IMR-90 (cell line): ENCODE measurements around the gene ITPKC. TPM values are rescaled to one million over a fixed set of nuclear protein-coding genes. Genes with fewer than 3 reads are reported as not detected.

Experiments used
- ATAC-seq: fragments of 200-7000 bp; cut with Tn5 transposase; 2 replicates; pipeline ENCODE4 v1.9.1; 2020; ENCODE audit warnings: low read depth, mild to moderate bottlenecking, moderate library complexity
- BruUV-seq: library from RNA; stranded (reverse); fragments of 400-500 nt; replicated peaks from 2 replicates; lab custom pipeline; 2021; lab: Mats Ljungman, UMichigan
- CTCF ChIA-PET: fragments of 300-600 bp; formaldehyde crosslinking; extraction: SDS; loops from one replicate; lab custom pipeline; 2021; ENCODE audit warnings: antibody characterized with exemption; lab: Yijun Ruan, JAX
- POLR2A ChIA-PET: fragments of 300-600 bp; sonication (Branson Sonifier 250); formaldehyde crosslinking; loops from one replicate; lab custom pipeline; 2022; ENCODE audit warnings: antibody characterized with exemption; ENCODE audit not compliant: unreplicated experiment; lab: Charles Lee
- DNase-seq: peaks from one replicate; pipeline ENCODE4 v3.0.0; 2013
- H2AFZ ChIP-seq: replicated peaks from 2 replicates; pipeline ENCODE3; 2013; ENCODE audit warnings: low read length, mild to moderate bottlenecking; ENCODE audit not compliant: poor library complexity
- H2AK5ac ChIP-seq: 2 replicates; pipeline ENCODE4 v1.6.1; 2013; ENCODE audit warnings: low read depth, low read length, inconsistent platforms
- H2AK9ac ChIP-seq: replicated peaks from 2 replicates; pipeline ENCODE3; 2013; ENCODE audit warnings: mild to moderate bottlenecking, low read depth, low read length, moderate library complexity; ENCODE audit not compliant: poor library complexity
- H2BK120ac ChIP-seq: 2 replicates; pipeline ENCODE4 v1.6.1; 2013; ENCODE audit warnings: low read depth, low read length, inconsistent platforms
- H2BK15ac ChIP-seq: 3 replicates; pipeline ENCODE4 v1.6.1; 2013; ENCODE audit warnings: low read depth, low read length, inconsistent platforms
- H2BK20ac ChIP-seq: 2 replicates; pipeline ENCODE4 v1.6.1; 2013; ENCODE audit warnings: low read depth, mild to moderate bottlenecking, inconsistent platforms, low read length, moderate library complexity
- H2BK5ac ChIP-seq: 2 replicates; pipeline ENCODE4 v1.6.1; 2013; ENCODE audit warnings: mild to moderate bottlenecking, low read depth, low read length, inconsistent platforms; ENCODE audit not compliant: poor library complexity, severe bottlenecking
- H3K14ac ChIP-seq: replicated peaks from 2 replicates; pipeline ENCODE4 v1.6.1; 2013; ENCODE audit warnings: low read depth, low read length, inconsistent platforms
- H3K18ac ChIP-seq: 2 replicates; pipeline ENCODE4 v1.6.1; 2013; ENCODE audit warnings: low read depth, low read length, control low read depth
- H3K23ac ChIP-seq: 2 replicates; pipeline ENCODE4 v1.6.1; 2013; ENCODE audit warnings: low read depth, low read length, inconsistent platforms
- H3K27ac ChIP-seq: 2 replicates; pipeline ENCODE4 v1.5.1; 2013; ENCODE audit warnings: mild to moderate bottlenecking, control low read depth, low read length; ENCODE audit not compliant: insufficient read depth
- H3K27me3 ChIP-seq: 2 replicates; pipeline ENCODE4 v1.6.1; 2013; ENCODE audit warnings: low read length; ENCODE audit not compliant: control insufficient read depth, insufficient read depth
- H3K36me3 ChIP-seq: 2 replicates; pipeline ENCODE4 v1.6.1; 2013; ENCODE audit warnings: low read length, mixed read lengths; ENCODE audit not compliant: control insufficient read depth, insufficient read depth
- H3K4ac ChIP-seq: 2 replicates; pipeline ENCODE4 v1.6.1; 2013; ENCODE audit warnings: low read depth, low read length, inconsistent platforms
- H3K4me1 ChIP-seq: 2 replicates; pipeline ENCODE4 v1.6.1; 2013; ENCODE audit warnings: low read length, mixed read lengths; ENCODE audit not compliant: control insufficient read depth, insufficient read depth
- H3K4me2 ChIP-seq: 2 replicates; pipeline ENCODE4 v1.6.1; 2013; ENCODE audit warnings: low read depth, mild to moderate bottlenecking, control low read depth, low read length, moderate library complexity
- H3K4me3 ChIP-seq: 2 replicates; pipeline ENCODE4 v1.5.1; 2013; ENCODE audit warnings: low read depth, mild to moderate bottlenecking, control low read depth, low read length, moderate library complexity; ENCODE audit not compliant: insufficient read depth
- H3K56ac ChIP-seq: 2 replicates; pipeline ENCODE4 v1.6.1; 2013; ENCODE audit warnings: low read length, inconsistent platforms; ENCODE audit not compliant: insufficient read depth; ENCODE audit errors: extremely low read depth
- H3K79me1 ChIP-seq, 2 experiments: 2 replicates each; pipeline ENCODE4 v1.6.1; 2013; ENCODE audit warnings: low read length in 2 of 2, inconsistent platforms in 1 of 2, low read depth in 1 of 2
- H3K9ac ChIP-seq: 2 replicates; pipeline ENCODE4 v1.6.1; 2013; ENCODE audit warnings: low read depth, low read length, control low read depth
- H3K9me1 ChIP-seq: 2 replicates; pipeline ENCODE4 v1.6.1; 2013; ENCODE audit warnings: low read length, inconsistent platforms; ENCODE audit not compliant: insufficient read depth
- H3K9me3 ChIP-seq: 2 replicates; pipeline ENCODE4 v1.6.1; 2013; ENCODE audit warnings: low read length; ENCODE audit not compliant: control insufficient read depth, insufficient read depth
- H4K20me1 ChIP-seq: 2 replicates; pipeline ENCODE4 v1.6.1; 2013; ENCODE audit warnings: low read length, inconsistent platforms; ENCODE audit not compliant: insufficient read depth
- H4K5ac ChIP-seq: 2 replicates; pipeline ENCODE4 v1.6.1; 2013; ENCODE audit warnings: mild to moderate bottlenecking, low read depth, low read length, control low read depth
- H4K8ac ChIP-seq, 2 experiments: 2 replicates each; pipeline ENCODE4 v1.6.1; 2013; ENCODE audit warnings: low read depth in 2 of 2, low read length in 2 of 2, control low read depth in 1 of 2, inconsistent platforms in 1 of 2
- H4K91ac ChIP-seq: 2 replicates; pipeline ENCODE4 v1.6.1; 2013; ENCODE audit warnings: low read depth, low read length, inconsistent platforms; ENCODE audit not compliant: insufficient read depth
- CHD1 ChIP-seq: IDR thresholded peaks from 2 replicates; pipeline ENCODE4 v1.6.1; 2012; ENCODE audit warnings: low read depth, low read length, improper control_type of control experiment
- MAFK ChIP-seq: IDR thresholded peaks from 2 replicates; pipeline ENCODE4 v1.6.1; 2012; ENCODE audit warnings: low read depth, low read length, improper control_type of control experiment
- RFX5 ChIP-seq: IDR thresholded peaks from 2 replicates; pipeline ENCODE4 v1.8.0; 2012; ENCODE audit warnings: low read depth, mild to moderate bottlenecking, low read length, moderate library complexity
- SMC3 ChIP-seq: fragments of 150-350 bp; IDR thresholded peaks from 2 replicates; pipeline ENCODE4 v1.6.1; 2016; ENCODE audit warnings: low read depth, mild to moderate bottlenecking, antibody characterized with exemption, low read length, moderate library complexity
- WGBS, 2 experiments: methylation state at CpG; one replicate each; pipeline versions ENCODE4 v1.1.5 to v1.1.7; 2013; ENCODE audit warnings: missing lambda C conversion rate in 2 of 2; ENCODE audit not compliant: insufficient read length in 1 of 2; ENCODE audit errors: extremely low coverage in 2 of 2; 5-methylcytosine and 5-hydroxymethylcytosine counted together
- dilution Hi-C: fragments of 300-500 bp; cut with HindIII; formaldehyde crosslinking; loops from one replicate; pipeline ENCODE4 v1.14.3; 2018; ENCODE audit warnings: low sequenced_read_pairs; ENCODE audit not compliant: unreplicated experiment
- in situ Hi-C: fragments of 300-500 bp; cut with MboI; formaldehyde crosslinking; loops from 3 replicates; pipeline ENCODE4 v1.14.3; 2019; ENCODE audit warnings: low sequenced_read_pairs, inconsistent platforms, mixed read lengths
- intact Hi-C: fragments of 100-400 bp; cut with micrococcal nuclease; formaldehyde crosslinking; loops from 2 replicates; pipeline ENCODE4 v1.10.0; 2022
- polyA plus RNA-seq, 3 experiments: library from polyadenylated mRNA; depleted of rRNA; stranded (reverse); fragments of >200 nt; gene quantifications; 2 replicates each; pipeline ENCODE4 v1.2.3, GENCODE V29; 2012; ENCODE audit warnings: low replicate concordance in 1 of 3
- total RNA-seq: library from RNA; depleted of rRNA; stranded (reverse); fragments of >200 nt; gene quantifications from 2 replicates; pipeline ENCODE4 v1.2.3, GENCODE V29; 2012
- TF ChIP-seq, protein P1 (sequence below): fragments of 150-350 bp; IDR thresholded peaks from 2 replicates; pipeline ENCODE4 v1.6.1; 2016; ENCODE audit warnings: low read depth, mild to moderate bottlenecking, low read length, moderate library complexity, borderline replicate concordance
- TF ChIP-seq, protein P2 (sequence below): fragments of 150-350 bp; IDR thresholded peaks from 2 replicates; pipeline ENCODE4 v1.6.1; 2017; ENCODE audit warnings: mild to moderate bottlenecking, antibody characterized with exemption, low read length, low read depth
- TF ChIP-seq, protein P3 (sequence below): conservative IDR thresholded peaks from 2 replicates; pipeline ENCODE4 v1.5.1; 2012; ENCODE audit warnings: mild to moderate bottlenecking, low read depth, low read length, improper control_type of control experiment

Gene ITPKC
- total and polyA plus RNA-seq, 2 of the 4 experiments (the other 2 are of a cell fraction) = 7.7 to 9.4 TPM

DNA sequence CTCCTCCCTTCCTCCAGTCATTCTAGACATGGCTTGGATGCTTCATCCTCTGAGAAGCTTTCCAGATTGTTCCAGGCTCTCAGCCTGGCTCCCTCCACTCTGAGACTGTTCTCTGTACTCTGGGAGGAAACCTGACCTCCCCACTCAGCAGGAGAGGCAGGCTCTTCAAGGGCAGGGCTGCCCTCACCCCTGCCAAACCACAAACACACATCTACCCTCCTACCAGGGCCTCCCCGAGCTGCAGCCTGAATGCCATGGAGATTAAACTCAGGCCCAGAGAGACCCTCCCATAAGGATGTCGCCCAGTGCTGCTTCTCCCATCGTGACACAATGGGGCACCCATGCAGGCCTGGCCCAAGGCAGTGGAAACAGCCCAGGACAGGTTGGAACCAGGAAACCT is 42.6 kb upstream of the ITPKC start:
- DNase-seq (no peak), ATAC-seq (peak; percentile 77)
- dilution Hi-C loops (no loop called here), in situ Hi-C loops (loop anchor here (25.0 kb wide), 1 partner anchor 588 kb away; the partner anchor contains the start of gene HNRNPUL1), intact Hi-C loops (no loop called here)
- H2AK9ac ChIP-seq = no peak overlapping the region
- no peak overlapping the region for H4K5ac ChIP-seq
- no peak overlapping the region for H2BK120ac ChIP-seq
- CTCF ChIA-PET = no interaction called here
- H3K14ac ChIP-seq = no peak overlapping the region
- no peak overlapping the region for H3K23ac ChIP-seq
- no peak overlapping the region for H4K8ac ChIP-seq
- H3K4ac ChIP-seq = no peak overlapping the region
- no peak overlapping the region for H3K4me3 ChIP-seq
- no peak overlapping the region for H2BK20ac ChIP-seq
- no peak overlapping the region for H3K4me2 ChIP-seq
- no TSS peak for BruUV-seq
- no CpG with 5 or more reads among the region's 3 CpGs for WGBS, 2 experiments
- no peaks in the 10 kb centered on the region for H3K27me3 ChIP-seq
- H3K56ac ChIP-seq = no peak overlapping the region
- no peak overlapping the region for H3K18ac ChIP-seq
- no peak overlapping the region for H3K9ac ChIP-seq
- no peak overlapping the region for H3K27ac ChIP-seq
- 0 out of 2 replicates have a peak, but pooled peaks cover 6% of the 10 kb centered on the region for H4K20me1 ChIP-seq
- H3K36me3 ChIP-seq = peaks cover 90% of the 10 kb centered on the region
- peaks cover 2% of the 10 kb centered on the region; the same call in 1 of the 2 replicates for H3K9me3 ChIP-seq
- POLR2A ChIA-PET = no interaction called here
- no peak overlapping the region for H2AFZ ChIP-seq
- no peak overlapping the region for H2BK5ac ChIP-seq
- no peak overlapping the region for H4K91ac ChIP-seq
- TF ChIP-seq SMC3 (no peak), RFX5 (no peak), MAFK (no peak), CHD1 (no peak)
- TF ChIP-seq, protein P1, sequence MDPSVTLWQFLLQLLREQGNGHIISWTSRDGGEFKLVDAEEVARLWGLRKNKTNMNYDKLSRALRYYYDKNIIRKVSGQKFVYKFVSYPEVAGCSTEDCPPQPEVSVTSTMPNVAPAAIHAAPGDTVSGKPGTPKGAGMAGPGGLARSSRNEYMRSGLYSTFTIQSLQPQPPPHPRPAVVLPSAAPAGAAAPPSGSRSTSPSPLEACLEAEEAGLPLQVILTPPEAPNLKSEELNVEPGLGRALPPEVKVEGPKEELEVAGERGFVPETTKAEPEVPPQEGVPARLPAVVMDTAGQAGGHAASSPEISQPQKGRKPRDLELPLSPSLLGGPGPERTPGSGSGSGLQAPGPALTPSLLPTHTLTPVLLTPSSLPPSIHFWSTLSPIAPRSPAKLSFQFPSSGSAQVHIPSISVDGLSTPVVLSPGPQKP = no peak
- TF ChIP-seq, protein P2, sequence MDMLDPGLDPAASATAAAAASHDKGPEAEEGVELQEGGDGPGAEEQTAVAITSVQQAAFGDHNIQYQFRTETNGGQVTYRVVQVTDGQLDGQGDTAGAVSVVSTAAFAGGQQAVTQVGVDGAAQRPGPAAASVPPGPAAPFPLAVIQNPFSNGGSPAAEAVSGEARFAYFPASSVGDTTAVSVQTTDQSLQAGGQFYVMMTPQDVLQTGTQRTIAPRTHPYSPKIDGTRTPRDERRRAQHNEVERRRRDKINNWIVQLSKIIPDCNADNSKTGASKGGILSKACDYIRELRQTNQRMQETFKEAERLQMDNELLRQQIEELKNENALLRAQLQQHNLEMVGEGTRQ = no peak
- TF ChIP-seq, protein P3, sequence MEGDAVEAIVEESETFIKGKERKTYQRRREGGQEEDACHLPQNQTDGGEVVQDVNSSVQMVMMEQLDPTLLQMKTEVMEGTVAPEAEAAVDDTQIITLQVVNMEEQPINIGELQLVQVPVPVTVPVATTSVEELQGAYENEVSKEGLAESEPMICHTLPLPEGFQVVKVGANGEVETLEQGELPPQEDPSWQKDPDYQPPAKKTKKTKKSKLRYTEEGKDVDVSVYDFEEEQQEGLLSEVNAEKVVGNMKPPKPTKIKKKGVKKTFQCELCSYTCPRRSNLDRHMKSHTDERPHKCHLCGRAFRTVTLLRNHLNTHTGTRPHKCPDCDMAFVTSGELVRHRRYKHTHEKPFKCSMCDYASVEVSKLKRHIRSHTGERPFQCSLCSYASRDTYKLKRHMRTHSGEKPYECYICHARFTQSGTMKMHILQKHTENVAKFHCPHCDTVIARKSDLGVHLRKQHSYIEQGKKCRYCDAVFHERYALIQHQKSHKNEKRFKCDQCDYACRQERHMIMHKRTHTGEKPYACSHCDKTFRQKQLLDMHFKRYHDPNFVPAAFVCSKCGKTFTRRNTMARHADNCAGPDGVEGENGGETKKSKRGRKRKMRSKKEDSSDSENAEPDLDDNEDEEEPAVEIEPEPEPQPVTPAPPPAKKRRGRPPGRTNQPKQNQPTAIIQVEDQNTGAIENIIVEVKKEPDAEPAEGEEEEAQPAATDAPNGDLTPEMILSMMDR = no peak
- no peaks in the 10 kb centered on the region for H3K4me1 ChIP-seq
- H2AK5ac ChIP-seq = no peak overlapping the region
- no peak overlapping the region for H2BK15ac ChIP-seq
- H3K9me1 ChIP-seq = peaks cover 8% of the 10 kb centered on the region
- peaks cover 7 to 24% of the 10 kb centered on the region in 2 experiments; a peak in 3 of 4 replicates for H3K79me1 ChIP-seq
